ENCODE data around the gene RBPMS2. TPM values are rescaled to one million over a fixed set of nuclear protein-coding genes. Genes with fewer than 3 reads are reported as not detected.

Gene RBPMS2
- polyA plus RNA-seq, 1 experiment = 0.88 TPM

DNA sequence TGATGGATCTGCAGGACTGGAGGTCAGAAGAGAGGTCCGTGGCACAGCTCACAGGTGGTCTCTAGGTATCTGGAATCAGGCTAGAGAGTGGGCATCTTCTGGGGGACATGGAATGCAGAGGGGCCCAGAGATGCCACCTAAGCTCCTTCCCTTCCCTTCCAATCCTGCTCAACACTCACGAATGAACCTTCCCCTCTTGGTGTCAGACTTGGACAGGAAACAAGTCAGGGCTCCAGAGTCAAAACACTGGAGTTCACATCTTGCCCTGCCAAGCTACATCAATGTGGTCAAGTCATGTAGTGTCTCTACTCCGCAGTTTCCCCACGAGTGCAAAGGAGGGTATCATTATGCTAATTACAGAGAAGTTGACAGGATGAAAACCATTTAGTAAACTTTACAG is 16.0 kb upstream of the RBPMS2 start:
- CTCF ChIA-PET = interaction anchor here (0.7 kb wide), 1 partner anchor 64 kb away, joined by 3 read pairs; no protein-coding TSS in a partner anchor

DNA sequence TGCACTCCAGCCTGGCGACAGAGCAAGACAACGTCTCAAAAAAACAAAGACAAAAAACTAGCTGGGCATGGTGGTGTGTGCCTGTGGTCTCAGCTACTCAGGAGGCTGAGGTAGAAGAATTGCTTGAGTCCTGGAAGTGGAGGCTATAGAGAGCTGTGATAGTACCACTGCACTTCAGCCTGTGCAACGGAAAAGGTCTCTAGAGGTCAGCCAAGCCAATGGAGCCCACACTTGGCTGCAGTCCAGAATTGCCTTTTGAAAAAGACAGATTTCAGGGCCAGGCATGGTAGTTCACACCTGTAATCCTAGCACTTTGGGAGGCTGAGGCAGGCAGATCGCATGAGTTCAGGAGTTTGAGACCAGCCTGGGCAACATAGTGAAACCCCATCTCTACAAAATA is 8.4 kb upstream of the RBPMS2 start:
- ChIA-PET POLR2A (no interaction called here), CTCF (no interaction called here)
- DNase-seq (ENCODE audit: low read depth, low spot score) = no peak
- Histone ChIP-seq H3K27ac (ENCODE audit: low read depth, low read length) (no peak overlapping the region), H3K9me3 (ENCODE audit: control insufficient read depth, insufficient read depth, low read length) (no peaks in the 10 kb centered on the region), H3K27me3 (ENCODE audit: control insufficient read depth, insufficient read depth, low read length) (peaks cover 2% of the 10 kb centered on the region), H3K4me3 (ENCODE audit: low read depth, low read length) (no peak overlapping the region)
- TF ChIP-seq, protein P1, sequence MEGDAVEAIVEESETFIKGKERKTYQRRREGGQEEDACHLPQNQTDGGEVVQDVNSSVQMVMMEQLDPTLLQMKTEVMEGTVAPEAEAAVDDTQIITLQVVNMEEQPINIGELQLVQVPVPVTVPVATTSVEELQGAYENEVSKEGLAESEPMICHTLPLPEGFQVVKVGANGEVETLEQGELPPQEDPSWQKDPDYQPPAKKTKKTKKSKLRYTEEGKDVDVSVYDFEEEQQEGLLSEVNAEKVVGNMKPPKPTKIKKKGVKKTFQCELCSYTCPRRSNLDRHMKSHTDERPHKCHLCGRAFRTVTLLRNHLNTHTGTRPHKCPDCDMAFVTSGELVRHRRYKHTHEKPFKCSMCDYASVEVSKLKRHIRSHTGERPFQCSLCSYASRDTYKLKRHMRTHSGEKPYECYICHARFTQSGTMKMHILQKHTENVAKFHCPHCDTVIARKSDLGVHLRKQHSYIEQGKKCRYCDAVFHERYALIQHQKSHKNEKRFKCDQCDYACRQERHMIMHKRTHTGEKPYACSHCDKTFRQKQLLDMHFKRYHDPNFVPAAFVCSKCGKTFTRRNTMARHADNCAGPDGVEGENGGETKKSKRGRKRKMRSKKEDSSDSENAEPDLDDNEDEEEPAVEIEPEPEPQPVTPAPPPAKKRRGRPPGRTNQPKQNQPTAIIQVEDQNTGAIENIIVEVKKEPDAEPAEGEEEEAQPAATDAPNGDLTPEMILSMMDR (IDR thresholded peaks at IDR 0.05; ENCODE audit: low read depth, low read length) = no peak

More for the DNA sequence above, 16.0 kb upstream of the RBPMS2 start:
- no peak for DNase-seq (ENCODE audit: low read depth, low spot score)
- H3K4me3 ChIP-seq (ENCODE audit: low read depth, low read length) = no peak overlapping the region
- no peak overlapping the region for H3K27ac ChIP-seq (ENCODE audit: low read depth, low read length)
- POLR2A ChIA-PET = no interaction called here
- no peaks in the 10 kb centered on the region for H3K9me3 ChIP-seq (ENCODE audit: control insufficient read depth, insufficient read depth, low read length)
- TF ChIP-seq, protein P1 (IDR thresholded peaks at IDR 0.05; ENCODE audit: low read depth, low read length) = no peak
- H3K27me3 ChIP-seq (ENCODE audit: control insufficient read depth, insufficient read depth, low read length) = no peaks in the 10 kb centered on the region

DNA sequence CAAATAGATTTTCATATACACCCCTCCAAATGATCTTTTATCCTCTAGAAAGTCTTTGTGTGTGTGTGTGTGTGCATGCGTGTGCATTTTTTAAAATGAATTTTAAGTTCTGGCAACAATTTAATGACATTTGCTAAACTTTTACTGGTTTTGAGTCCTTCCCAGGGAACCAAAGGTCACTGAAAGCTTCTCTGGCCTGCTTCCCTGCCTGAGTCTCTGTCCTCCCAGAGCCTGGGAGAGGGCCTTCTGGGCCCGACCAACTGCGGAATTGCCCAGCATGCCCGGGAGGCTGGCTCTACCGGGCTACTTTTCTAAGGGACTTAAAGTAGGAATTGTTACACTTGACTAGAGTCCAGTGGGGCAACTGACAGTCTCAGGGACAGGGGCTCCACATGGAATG is 7.4 kb upstream of the RBPMS2 start:
- CTCF ChIA-PET = no interaction called here
- TF ChIP-seq, protein P1 (IDR thresholded peaks at IDR 0.05; ENCODE audit: low read depth, low read length) = no peak
- Histone ChIP-seq H3K27me3 (ENCODE audit: control insufficient read depth, insufficient read depth, low read length) (peaks cover 8% of the 10 kb centered on the region), H3K27ac (ENCODE audit: low read depth, low read length) (no peak overlapping the region), H3K4me3 (ENCODE audit: low read depth, low read length) (no peak overlapping the region), H3K9me3 (ENCODE audit: control insufficient read depth, insufficient read depth, low read length) (no peaks in the 10 kb centered on the region)
- POLR2A ChIA-PET = no interaction called here
- DNase-seq (ENCODE audit: low read depth, low spot score) = no peak

DNA sequence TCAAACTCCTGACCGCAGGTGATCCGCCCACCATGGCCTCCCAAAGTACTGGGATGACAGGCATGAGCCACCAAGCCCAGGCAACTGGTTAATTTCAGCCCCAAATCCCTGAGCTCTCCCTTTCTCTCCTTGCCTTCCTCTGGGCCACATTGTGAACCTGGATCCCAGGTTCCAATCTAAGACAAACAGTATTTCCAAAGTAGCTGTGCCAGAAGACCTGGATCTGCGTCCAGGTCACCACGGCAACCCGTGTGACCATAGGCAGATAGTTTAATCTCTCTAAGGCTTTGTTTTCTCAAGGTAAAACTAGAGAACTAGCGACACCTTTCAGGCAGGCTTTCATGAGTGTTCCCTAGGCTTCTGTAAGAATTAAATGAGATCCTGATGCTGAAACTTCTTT is 5.9 kb upstream of the RBPMS2 start:
- TF ChIP-seq, protein P1 (IDR thresholded peaks at IDR 0.05; ENCODE audit: low read depth, low read length) = no peak
- H3K4me3 ChIP-seq (ENCODE audit: low read depth, low read length) = no peak overlapping the region
- ChIA-PET POLR2A (no interaction called here), CTCF (no interaction called here)
- H3K27me3 ChIP-seq (ENCODE audit: control insufficient read depth, insufficient read depth, low read length) = peaks cover 18% of the 10 kb centered on the region
- no peak for DNase-seq (ENCODE audit: low read depth, low spot score)
- H3K27ac ChIP-seq (ENCODE audit: low read depth, low read length) = no peak overlapping the region
- H3K9me3 ChIP-seq (ENCODE audit: control insufficient read depth, insufficient read depth, low read length) = no peaks in the 10 kb centered on the region; the same call in 1 of the 2 replicates

DNA sequence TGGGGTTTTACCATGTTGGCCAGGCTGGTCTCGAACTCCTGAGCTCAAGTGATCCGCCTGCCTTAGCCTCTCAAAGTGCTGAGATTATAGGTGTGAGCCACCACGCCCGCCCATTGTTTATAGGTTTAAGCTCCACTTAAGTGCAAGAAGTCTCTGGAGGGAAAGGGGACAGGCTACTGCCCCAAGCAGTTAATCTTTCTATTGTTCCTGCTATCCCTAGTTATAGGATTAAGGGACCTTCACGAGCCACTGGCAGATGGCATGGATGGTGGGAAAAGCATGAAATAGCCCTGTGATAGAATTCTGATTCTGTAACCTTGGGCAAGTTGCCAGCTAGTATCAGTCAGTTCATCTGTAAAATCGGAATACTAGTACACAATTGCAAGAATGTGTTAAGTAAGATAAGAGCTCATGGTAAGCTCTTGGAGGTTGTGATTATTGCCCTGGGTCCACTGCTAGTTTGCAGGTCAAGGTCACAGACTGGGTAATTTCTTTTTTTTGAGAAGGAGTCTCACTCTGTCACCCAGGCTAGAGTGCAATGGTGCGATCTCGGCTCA is 5.3 kb upstream of the RBPMS2 start:
- no peak for DNase-seq (ENCODE audit: low read depth, low spot score)
- Histone ChIP-seq H3K4me3 (ENCODE audit: low read depth, low read length) (no peak overlapping the region), H3K27me3 (ENCODE audit: control insufficient read depth, insufficient read depth, low read length) (peaks cover 21% of the 10 kb centered on the region), H3K27ac (ENCODE audit: low read depth, low read length) (no peak overlapping the region), H3K9me3 (ENCODE audit: control insufficient read depth, insufficient read depth, low read length) (no peaks in the 10 kb centered on the region; the same call in 1 of the 2 replicates)
- TF ChIP-seq, protein P1 (IDR thresholded peaks at IDR 0.05; ENCODE audit: low read depth, low read length) = no peak
- ChIA-PET CTCF (no interaction called here), POLR2A (no interaction called here)

Measured in AG04450 (cell line).